Measurements from ENCODE around the gene SHOX. TPM values are rescaled to one million over a fixed set of nuclear protein-coding genes. Genes with fewer than 3 reads are reported as not detected.

Gene SHOX
- total RNA-seq, 3 donors from 2014 or later, result 0.12 to 0.22 TPM; not detected in 1

GRCh38 chrX:661154-661553 is 30.6 kb downstream of the SHOX start:
- Histone ChIP-seq H3K4me3 (no peak overlapping the region), H3K36me3 (ENCODE audit: low read depth) (no peaks in the 10 kb centered on the region), H3K9me3 (peaks cover 4% of the 10 kb centered on the region), H3K4me1 (ENCODE audit: low read depth) (no peaks in the 10 kb centered on the region)
- DNase-seq, result no peak
- ATAC-seq, result no peak
- TF ChIP-seq CTCF (IDR thresholded peaks at IDR 0.05), result no peak
- intact Hi-C loops (cut with DNase I, micrococcal nuclease), result no loop called here

- DNase-seq, result no peak
- intact Hi-C loops (cut with DNase I, micrococcal nuclease), result no loop called here
- peaks cover 7% of the 10 kb centered on the region for H3K9me3 ChIP-seq
- ATAC-seq, result no peak
- no peak overlapping the region for H3K4me3 ChIP-seq
- no peaks in the 10 kb centered on the region for H3K4me1 ChIP-seq (ENCODE audit: low read depth)
- H3K36me3 ChIP-seq (ENCODE audit: low read depth), result no peaks in the 10 kb centered on the region
- TF ChIP-seq CTCF (IDR thresholded peaks at IDR 0.05), result no peak
Measured at GRCh38 chrX:662126-662525, 31.5 kb downstream of the SHOX start.

- Histone ChIP-seq H3K36me3 (ENCODE audit: low read depth) (no peaks in the 10 kb centered on the region), H3K4me3 (no peak overlapping the region), H3K9me3 (peaks cover 7% of the 10 kb centered on the region), H3K4me1 (ENCODE audit: low read depth) (no peaks in the 10 kb centered on the region)
- intact Hi-C loops (cut with DNase I, micrococcal nuclease), result no loop called here
- no peak for TF ChIP-seq CTCF (IDR thresholded peaks at IDR 0.05)
- ATAC-seq, result no peak
- DNase-seq, result no peak
Measured at GRCh38 chrX:663841-664240, 33.2 kb downstream of the SHOX start.

GRCh38 chrX:666762-667720 is 36.5 kb downstream of the SHOX start:
- Histone ChIP-seq H3K4me3 (no peak overlapping the region), H3K9me3 (peaks cover 7% of the 10 kb centered on the region), H3K36me3 (ENCODE audit: low read depth) (no peaks in the 10 kb centered on the region), H3K4me1 (ENCODE audit: low read depth) (no peaks in the 10 kb centered on the region)
- no peak for TF ChIP-seq CTCF (IDR thresholded peaks at IDR 0.05)
- no peak for DNase-seq
- intact Hi-C loops (cut with DNase I, micrococcal nuclease), result no loop called here
- ATAC-seq, result no peak

GRCh38 chrX:670645-671044 is 40.1 kb downstream of the SHOX start:
- TF ChIP-seq CTCF (IDR thresholded peaks at IDR 0.05), result no peak
- H3K36me3 ChIP-seq (ENCODE audit: low read depth), result no peaks in the 10 kb centered on the region
- ATAC-seq (no peak), DNase-seq (no peak)
- H3K9me3 ChIP-seq, result peaks cover 2% of the 10 kb centered on the region
- H3K4me1 ChIP-seq (ENCODE audit: low read depth), result no peaks in the 10 kb centered on the region
- intact Hi-C loops (cut with DNase I, micrococcal nuclease), result no loop called here
- no peak overlapping the region for H3K4me3 ChIP-seq
